ENCODE results near the gene BICD1.
A peak's percentile ranks its signal among the peaks of the same experiment; 100 is the strongest.

The BICD1 gene

GRCh38 chr12:32398181-32398580 lies 291.5 kb downstream of the BICD1 start:
- DNase-seq (ENCODE audit: low spot score) = no peak
- H3K9me3 ChIP-seq (ENCODE audit: severe bottlenecking) = no peaks in the 10 kb centered on the region
- peaks cover 6% of the 10 kb centered on the region for H3K36me3 ChIP-seq (ENCODE audit: low read depth)
- H3K27me3 ChIP-seq (ENCODE audit: insufficient read depth, poor library complexity, severe bottlenecking) = no peaks in the 10 kb centered on the region
- H3K27ac ChIP-seq (ENCODE audit: poor library complexity, severe bottlenecking) = peak overlapping the region; percentile 88
- TF ChIP-seq CTCF (IDR thresholded peaks at IDR 0.05; ENCODE audit: poor library complexity, severe bottlenecking) = no peak
- peaks cover 18% of the 10 kb centered on the region for H3K4me1 ChIP-seq (ENCODE audit: insufficient read depth, poor library complexity, severe bottlenecking)
- ATAC-seq (ENCODE audit: low read depth) = no peak
- no peak overlapping the region for H3K4me3 ChIP-seq (ENCODE audit: severe bottlenecking)

GRCh38 chr12:32398816-32399369 lies 292.2 kb downstream of the BICD1 start:
- no peak for TF ChIP-seq CTCF (IDR thresholded peaks at IDR 0.05; ENCODE audit: poor library complexity, severe bottlenecking)
- no peak for ATAC-seq (ENCODE audit: low read depth)
- no peak for DNase-seq (ENCODE audit: low spot score)
- Histone ChIP-seq H3K4me1 (ENCODE audit: insufficient read depth, poor library complexity, severe bottlenecking) (peaks cover 19% of the 10 kb centered on the region), H3K9me3 (ENCODE audit: severe bottlenecking) (no peaks in the 10 kb centered on the region), H3K4me3 (ENCODE audit: severe bottlenecking) (peak overlapping the region; percentile 90), H3K36me3 (ENCODE audit: low read depth) (peaks cover 7% of the 10 kb centered on the region), H3K27ac (ENCODE audit: poor library complexity, severe bottlenecking) (peak overlapping the region; percentile 88), H3K27me3 (ENCODE audit: insufficient read depth, poor library complexity, severe bottlenecking) (no peaks in the 10 kb centered on the region)

GRCh38 chr12:32399370-32400113 lies 292.9 kb downstream of the BICD1 start, which contains the start of gene FGD4:
Gene FGD4 (plus strand): TSS chr12:32399558.
- ATAC-seq (ENCODE audit: low read depth) = peak; percentile 88
- Histone ChIP-seq H3K36me3 (ENCODE audit: low read depth) (peaks cover 11% of the 10 kb centered on the region), H3K9me3 (ENCODE audit: severe bottlenecking) (no peaks in the 10 kb centered on the region), H3K4me1 (ENCODE audit: insufficient read depth, poor library complexity, severe bottlenecking) (peaks cover 19% of the 10 kb centered on the region), H3K27ac (ENCODE audit: poor library complexity, severe bottlenecking) (peak within 1 kb of the TSS; percentile 88), H3K4me3 (ENCODE audit: severe bottlenecking) (peak within 1 kb of the TSS; percentile 90), H3K27me3 (ENCODE audit: insufficient read depth, poor library complexity, severe bottlenecking) (no peaks in the 10 kb centered on the region)
- peak; percentile 67 for TF ChIP-seq CTCF (IDR thresholded peaks at IDR 0.05; ENCODE audit: poor library complexity, severe bottlenecking)
- DNase-seq (ENCODE audit: low spot score) = peak; percentile 94

GRCh38 chr12:32400114-32400672 lies 293.5 kb downstream of the BICD1 start:
- Histone ChIP-seq H3K4me3 (ENCODE audit: severe bottlenecking) (peak overlapping the region; percentile 90), H3K4me1 (ENCODE audit: insufficient read depth, poor library complexity, severe bottlenecking) (peaks cover 18% of the 10 kb centered on the region), H3K36me3 (ENCODE audit: low read depth) (peaks cover 13% of the 10 kb centered on the region), H3K27me3 (ENCODE audit: insufficient read depth, poor library complexity, severe bottlenecking) (no peaks in the 10 kb centered on the region), H3K27ac (ENCODE audit: poor library complexity, severe bottlenecking) (peak overlapping the region; percentile 88), H3K9me3 (ENCODE audit: severe bottlenecking) (no peaks in the 10 kb centered on the region)
- TF ChIP-seq CTCF (IDR thresholded peaks at IDR 0.05; ENCODE audit: poor library complexity, severe bottlenecking) = no peak
- DNase-seq (ENCODE audit: low spot score) = no peak
- ATAC-seq (ENCODE audit: low read depth) = peak; percentile 31; the same call in 2 of the 3 replicates
